Superior temporal gyrus (tissue), 1 donor: Measurements from ENCODE around the gene DCPS.
"Not testable (repeated sequence)": the region's sequence is repeated elsewhere in the genome, so short reads cannot be mapped to it uniquely, and the experiment has no call there.

ENCODE experiments used
- DNase-seq: peaks from one replicate; pipeline ENCODE4 v3.0.0-alpha.2; 2016; ENCODE audit errors: extremely low spot score

The DCPS gene

DNA sequence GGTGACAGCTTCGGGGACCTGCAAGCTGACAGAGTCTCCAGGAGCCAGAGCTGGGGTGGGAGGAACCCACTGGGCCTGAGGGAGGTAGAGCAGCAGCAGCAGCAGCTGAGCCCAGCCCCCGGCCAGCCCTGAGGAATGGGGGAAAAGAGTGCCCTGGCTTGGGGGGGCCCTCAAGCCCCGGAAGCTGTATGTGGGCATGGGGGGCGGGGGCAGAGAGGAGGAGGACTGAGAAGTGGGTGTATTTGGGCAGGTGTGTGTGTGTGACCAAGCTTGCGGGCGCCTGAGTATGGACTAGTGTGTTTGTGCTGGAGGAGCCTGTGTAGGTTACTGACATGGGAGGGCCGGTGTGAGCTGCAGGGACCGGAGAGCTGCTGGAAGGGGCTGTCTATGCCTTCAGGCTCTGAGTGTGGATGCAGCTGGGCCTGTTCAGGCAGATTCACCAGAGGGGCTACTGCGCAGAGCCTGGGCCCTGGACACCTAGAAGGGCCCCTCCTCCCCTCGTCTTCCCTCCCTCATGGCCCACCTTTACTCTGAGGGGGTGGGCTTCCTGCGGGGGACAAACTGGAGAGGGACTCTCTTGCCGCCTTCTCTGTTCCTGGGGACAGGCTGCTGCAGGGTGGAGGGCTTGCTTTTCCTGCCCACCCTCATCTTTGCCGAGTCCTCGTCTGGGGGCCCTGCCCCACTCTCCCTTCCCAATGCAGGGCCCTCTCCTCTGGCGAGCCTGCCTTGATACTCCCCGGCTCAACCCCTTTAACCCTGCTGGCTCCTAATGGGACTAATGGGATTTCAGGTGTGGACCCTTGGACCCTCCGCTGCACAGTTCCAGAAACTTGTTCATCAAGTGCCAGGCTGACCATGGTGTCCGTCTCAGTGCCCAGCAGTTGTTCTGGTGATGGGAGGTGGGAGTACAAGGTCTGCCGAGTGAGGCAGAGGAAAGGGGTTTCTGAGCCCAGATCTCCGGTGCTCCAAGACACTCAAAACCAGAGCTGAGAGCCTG is 79.8 kb downstream of the DCPS start:
- DNase-seq = no peak

DNA sequence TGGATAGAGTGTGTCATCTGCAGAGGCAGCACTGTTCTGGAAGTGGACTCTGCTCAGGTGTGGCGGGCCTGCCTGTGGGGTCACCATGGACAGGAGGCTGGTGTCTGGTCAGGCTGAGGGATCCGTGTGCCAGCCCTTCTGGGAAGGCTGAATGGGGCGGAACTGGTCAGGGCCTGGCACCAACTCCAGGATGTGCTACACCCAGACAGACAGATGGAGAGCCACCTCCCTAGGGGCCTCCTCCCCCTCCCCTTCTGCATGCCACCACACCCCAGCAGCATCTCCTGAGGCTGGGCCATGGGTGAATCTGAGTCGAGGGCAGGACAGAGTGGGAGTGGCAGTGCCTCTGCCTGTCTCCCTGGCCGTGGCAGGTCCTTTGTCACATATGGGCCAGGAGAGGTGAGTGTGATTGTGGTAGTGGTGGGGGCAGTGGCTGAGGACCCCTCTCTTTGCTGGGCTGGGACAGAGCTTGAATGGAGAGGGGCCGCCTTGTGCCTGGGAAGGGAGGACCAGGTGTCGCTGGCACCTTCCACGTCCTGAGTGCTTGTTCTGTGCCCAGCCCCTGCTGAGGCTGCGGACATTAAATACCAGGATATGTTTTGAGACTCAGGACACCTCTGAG is 80.7 kb downstream of the DCPS start:
- no peak for DNase-seq

DNA sequence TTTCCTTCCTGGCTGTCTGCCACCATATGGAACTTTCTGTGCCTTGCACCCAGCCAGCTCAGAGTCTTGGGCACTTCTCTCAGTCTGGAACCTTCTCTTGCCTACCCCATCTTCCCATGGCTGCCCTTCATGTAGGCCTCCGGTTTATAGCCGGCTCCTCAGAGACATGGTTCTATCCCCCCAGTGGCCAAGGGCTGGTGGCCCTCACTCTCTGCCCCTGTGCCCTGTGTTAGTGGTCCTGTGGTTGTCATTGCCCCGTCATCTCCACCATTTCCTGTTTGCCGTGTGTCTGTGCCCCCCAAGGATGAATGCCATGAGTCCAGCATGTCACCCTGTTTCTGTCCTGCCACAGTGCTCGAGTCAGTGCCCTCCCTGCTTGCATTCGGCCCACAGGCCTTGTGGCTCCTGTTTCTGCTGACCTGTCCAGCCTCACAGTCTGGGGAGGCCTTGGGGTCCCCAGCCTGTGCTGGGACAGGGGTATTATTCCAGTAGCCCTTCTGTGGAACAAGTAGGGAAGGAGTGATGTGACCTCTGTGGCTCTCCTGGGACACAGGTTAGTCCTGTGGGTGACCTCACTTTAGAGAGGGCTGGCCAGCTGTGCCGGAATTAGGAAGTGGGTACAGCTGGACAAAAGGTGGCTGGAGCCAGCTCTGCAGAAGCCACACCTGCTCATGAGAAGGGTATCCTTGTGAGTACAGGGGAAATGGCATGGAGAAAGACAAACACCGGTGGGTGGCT is 82.3 kb downstream of the DCPS start:
- no peak for DNase-seq

DNA sequence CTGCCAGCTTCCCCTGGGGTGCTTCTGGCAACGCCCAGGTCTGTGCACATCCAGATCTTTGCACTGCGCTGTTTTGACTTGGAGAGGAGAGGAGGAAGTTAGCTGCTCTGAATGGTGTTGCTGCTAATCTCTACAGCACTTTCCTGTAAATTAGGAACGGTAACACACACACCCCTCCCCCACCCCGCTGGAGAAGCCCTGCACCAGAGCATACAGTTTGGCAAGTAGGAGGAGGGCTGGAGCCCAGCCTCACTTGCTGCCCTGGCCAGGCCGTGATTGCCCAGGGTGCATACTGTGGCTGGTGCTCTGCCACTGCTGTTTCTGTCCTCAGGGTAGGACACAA is 82.8 kb downstream of the DCPS start:
- DNase-seq = not testable (repeated sequence)

DNA sequence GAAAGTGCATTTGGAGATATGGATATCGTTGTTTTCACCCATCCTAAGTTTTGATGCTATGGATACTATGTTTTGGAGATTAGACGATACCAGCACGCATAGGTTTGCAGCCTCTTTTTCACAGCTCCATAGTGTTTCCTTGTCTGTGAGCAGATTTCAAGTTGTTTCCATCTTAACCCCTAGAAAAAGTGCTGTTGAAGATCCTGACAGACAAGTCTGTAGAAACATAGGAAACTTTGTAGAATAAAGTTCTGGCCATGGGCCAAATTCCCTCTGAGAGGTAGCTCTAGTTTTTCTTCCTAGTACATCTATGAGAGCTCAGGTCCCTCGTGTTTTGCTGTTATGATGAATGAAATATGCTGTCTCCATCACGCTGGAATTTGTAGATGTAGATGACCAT is 84.0 kb downstream of the DCPS start:
- no peak for DNase-seq

DNA sequence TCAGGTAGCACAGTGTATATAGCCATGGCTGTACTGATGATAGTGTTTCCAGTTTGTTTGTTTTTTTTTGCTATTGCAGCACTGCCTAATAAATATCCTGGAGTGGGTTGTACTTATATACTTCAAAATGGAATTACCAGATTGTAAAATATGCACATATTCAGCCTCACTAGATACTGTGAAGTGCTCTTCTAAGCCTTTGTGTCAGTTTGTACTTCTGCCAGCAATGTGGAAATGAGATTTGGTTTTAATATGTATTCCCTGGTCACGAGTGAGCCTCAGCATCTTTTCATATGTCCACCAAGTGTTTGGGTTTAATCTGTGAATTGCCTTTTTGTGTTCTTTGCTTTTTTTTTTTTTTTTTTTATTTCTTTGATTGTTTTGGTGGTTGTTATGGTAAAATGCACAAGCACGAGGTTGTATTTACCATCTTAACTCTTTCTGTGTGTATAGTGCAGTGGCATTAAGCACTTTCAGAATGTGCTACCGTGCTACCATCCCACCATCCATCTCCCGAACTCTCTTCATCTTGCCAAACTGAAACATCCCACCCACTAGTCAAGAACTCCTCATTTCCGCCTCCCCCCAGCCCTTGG is 86.5 kb downstream of the DCPS start:
- DNase-seq = no peak

DNA sequence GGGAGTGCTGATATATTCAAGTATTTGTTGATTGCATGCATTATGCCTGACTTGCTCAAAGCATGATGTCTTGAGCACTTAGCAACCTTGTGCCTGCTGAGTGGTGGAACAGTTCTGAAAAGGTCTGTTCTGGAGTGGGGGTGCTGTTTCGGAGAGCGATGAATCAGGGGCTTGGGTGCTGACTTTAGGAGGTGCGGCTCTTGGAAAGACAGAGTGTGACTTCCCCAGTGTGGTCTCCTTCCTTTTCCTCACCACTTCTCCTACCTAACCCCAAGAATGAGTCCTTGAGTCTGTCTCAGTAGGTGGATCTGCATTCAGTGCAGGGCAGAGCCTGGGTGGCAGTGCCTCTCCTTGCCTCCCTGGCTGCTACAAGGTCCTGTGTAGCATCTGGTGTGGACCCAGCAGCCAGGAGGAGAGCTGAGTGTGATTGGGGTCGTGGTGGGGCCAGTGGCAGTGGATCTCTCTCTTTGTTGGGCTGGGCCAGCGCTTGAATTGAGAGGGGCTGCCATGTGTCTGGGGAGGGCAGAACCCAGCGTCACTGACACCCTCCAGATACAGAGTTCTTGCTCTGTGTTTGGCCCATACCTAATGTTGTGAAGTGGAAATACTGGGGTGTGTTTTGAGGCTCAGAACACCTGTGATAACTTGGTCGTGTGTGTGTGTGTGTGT is 87.6 kb downstream of the DCPS start:
- no peak for DNase-seq

DNA sequence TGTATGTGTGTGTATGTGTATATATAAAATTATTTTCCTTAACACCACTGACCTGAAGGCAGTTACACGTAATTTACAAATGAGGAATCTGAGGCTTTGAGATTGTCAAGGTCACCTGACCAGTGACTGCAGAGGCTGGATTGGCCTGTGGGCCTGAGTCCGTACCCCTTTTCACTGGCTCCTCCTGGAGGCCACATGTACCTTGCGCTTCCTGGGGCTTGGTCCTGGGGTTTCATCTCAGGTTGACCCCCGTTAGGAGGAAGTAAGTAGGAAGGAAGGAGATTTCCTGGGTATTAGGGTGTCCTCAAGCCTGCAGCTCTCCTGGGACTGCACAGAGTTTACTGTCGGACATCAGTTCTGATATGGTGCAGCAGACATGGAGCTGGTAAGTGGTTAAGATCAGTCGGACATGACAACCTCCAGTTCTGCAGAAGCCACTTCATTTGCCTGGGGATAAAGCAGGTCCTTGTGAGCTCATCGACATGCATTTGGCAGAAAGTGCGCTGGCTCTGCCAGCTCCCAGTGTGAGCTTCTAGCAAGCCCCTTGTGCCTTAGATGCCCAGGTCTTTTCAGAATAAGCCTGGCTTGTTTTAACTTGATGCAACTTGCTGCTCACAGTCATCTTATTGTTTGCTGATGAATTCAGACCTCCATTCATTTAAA is 88.2 kb downstream of the DCPS start:
- DNase-seq = peak; percentile 76

DNA sequence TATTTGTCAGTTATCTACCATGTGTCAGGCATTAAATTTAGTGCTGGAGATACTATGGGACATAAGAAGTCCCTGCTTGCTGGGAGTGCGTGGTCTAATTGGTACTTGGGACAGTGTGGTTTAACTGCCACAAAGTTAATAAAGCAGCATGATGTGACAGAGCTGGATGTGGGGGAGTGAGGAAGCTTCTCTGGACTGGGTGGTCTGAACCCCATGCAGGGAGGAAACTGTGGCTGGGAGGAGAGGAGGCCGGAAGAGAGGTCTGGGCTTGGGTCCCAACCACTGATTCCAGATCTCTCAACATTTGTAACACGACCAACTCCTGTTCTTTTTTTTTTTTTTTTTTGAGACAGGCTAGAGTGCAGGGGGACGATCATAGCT is 88.8 kb downstream of the DCPS start:
- no peak for DNase-seq

DNA sequence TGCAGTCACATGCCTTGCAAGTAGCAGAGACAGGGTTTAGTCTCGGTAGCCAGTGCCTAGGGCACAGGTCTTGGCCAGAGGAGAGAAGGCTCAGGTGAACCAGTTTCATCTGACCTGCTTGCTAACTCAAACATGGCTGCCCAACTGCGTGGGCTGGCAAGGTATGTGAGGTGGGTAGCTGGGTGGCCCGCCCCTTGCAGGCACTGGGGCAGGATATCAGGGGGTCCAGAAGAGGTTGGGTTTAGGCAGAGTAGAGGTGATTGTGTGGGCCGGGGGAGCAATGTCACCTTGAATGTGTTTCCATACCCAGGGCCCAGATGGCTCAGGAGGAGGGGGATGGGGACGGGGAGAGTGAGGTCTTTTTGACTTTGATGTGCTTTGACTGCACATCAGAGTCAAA is 89.3 kb downstream of the DCPS start:
- DNase-seq = no peak

DNA sequence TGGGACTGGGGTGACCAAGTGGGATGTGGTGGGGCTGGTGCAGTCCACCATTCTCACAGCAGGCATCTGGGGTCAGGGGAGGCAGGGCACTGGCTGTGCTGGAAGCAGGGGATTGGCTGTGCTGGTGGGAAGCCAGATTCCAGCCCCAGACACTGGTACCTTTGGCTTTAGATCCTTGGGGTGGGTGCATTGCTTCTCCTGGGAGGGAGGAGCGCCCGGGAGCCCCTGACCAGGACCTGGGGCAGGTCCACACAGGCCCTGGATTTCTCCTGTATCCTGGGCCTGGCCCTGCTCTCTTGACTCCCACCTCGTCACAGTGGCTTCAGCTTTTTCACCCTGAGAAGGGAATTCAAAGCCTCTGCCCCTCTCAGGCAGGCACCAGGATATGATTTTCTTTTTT is 90.2 kb downstream of the DCPS start:
- no peak for DNase-seq

DNA sequence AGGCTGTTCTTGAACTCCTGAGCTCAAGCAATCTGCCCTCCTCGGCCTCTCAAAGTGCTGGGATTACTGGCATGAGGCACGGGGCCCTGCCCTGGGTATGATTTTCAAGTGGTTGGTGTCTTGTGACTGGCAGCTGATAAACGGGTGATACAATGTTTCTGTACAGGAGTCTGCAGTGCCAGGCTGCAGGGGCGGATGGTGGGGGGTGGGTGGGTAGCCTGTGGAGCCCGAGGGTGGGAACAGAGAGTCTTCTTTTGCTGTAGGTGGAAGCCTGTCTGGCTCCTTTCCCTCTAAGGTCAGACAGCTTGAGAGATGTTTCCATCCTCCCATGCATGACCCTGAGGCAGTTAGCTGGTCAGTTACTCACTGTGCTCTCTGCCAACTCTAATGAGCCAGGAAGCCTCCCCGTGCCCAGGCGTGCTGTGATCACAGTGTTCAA is 90.8 kb downstream of the DCPS start:
- DNase-seq = not testable (repeated sequence)
